HCT116 (cell line): ENCODE results near the gene CRHR2. TPM values are rescaled to one million over a fixed set of nuclear protein-coding genes. Genes with fewer than 3 reads are reported as not detected.

Experiments used
- ATAC-seq: fragments of 200-7000 bp; cut with Tn5 transposase; 2 replicates; pipeline ENCODE4 v1.9.1; 2020; ENCODE audit warnings: mild to moderate bottlenecking, moderate library complexity
- BruUV-seq: library from RNA; stranded (reverse); fragments of 400-500 nt; replicated peaks from 2 replicates; lab custom pipeline; 2021; lab: Mats Ljungman, UMichigan
- CTCF ChIA-PET: fragments of 300-600 bp; sonication (Branson Sonifier 250); formaldehyde crosslinking; loops from one replicate; lab custom pipeline; 2021; ENCODE audit warnings: antibody characterized with exemption; lab: Charles Lee
- POLR2A ChIA-PET: fragments of 300-600, 350-600 bp; sonication (Branson Sonifier 250); formaldehyde crosslinking; loops from one replicate; lab custom pipeline; 2021; ENCODE audit warnings: antibody characterized with exemption; lab: Charles Lee
- RAD21 ChIA-PET, 2 experiments: fragments of 300-600 bp; sonication (Branson Sonifier 250); formaldehyde crosslinking; loops; one replicate each; lab custom pipeline; 2023; ENCODE audit warnings: low total read pairs in 2 of 2; ENCODE audit not compliant: uncharacterized antibody in 2 of 2, unreplicated experiment in 2 of 2, low non-redundant PET in 1 of 2; lab: Charles Lee
- DNase-seq: peaks from one replicate; pipeline ENCODE4 v3.0.0-alpha.2; 2010; ENCODE audit warnings: low read depth, low spot score
- H2AFZ ChIP-seq: fragments of 200-600 bp; shearing (Covaris generic), sonication (generic); 2 replicates; pipeline ENCODE4 v1.6.1; 2017; ENCODE audit warnings: low read depth, mixed run types, mixed read lengths, antibody characterized with exemption, low read length; ENCODE audit not compliant: poor library complexity, severe bottlenecking
- H3K27ac ChIP-seq: 2 replicates; pipeline ENCODE4 v1.5.1; 2012; ENCODE audit warnings: low read depth, low read length
- H3K27me3 ChIP-seq: fragments of 200-600 bp; sonication (generic); 2 replicates; pipeline ENCODE4 v1.6.1; 2016; ENCODE audit warnings: mixed run types, low read length, mixed read lengths; ENCODE audit not compliant: insufficient read depth
- H3K36me3 ChIP-seq, 2 experiments: fragments of 200-500 bp in 1 of 2; fragments of 200-600 bp in 1 of 2; sonication (Bioruptor generic) in 1 of 2; sonication (generic) in 1 of 2; 2 replicates each; pipeline versions ENCODE4 v1.5.1 to v1.6.1; 2014 to 2016; ENCODE audit warnings: low read length in 2 of 2, inconsistent platforms in 1 of 2, mixed read lengths in 1 of 2, mixed run types in 1 of 2; ENCODE audit not compliant: insufficient read depth in 2 of 2, control insufficient read depth in 1 of 2
- H3K4me1 ChIP-seq, 2 experiments: fragments of 200-600 bp in 1 of 2; sonication (generic) in 1 of 2; 2 replicates each; pipeline versions ENCODE4 v1.5.1 to v1.6.1; 2012 to 2017; ENCODE audit warnings: low read length in 2 of 2, inconsistent platforms in 1 of 2, mild to moderate bottlenecking in 1 of 2, mixed read lengths in 1 of 2, mixed run types in 1 of 2, moderate library complexity in 1 of 2; ENCODE audit not compliant: insufficient read depth in 2 of 2, control insufficient read depth in 1 of 2
- H3K4me2 ChIP-seq: fragments of 200-600 bp; sonication (generic); 2 replicates; pipeline ENCODE4 v1.6.1; 2017; ENCODE audit warnings: mixed run types, low read length, mixed read lengths
- H3K4me3 ChIP-seq, 2 experiments: fragments of 200-600 bp in 1 of 2; sonication (generic) in 1 of 2; replicated peaks in 1 of 2; 2 replicates each; pipeline ENCODE4 v1.5.1; 2011 to 2016; ENCODE audit warnings: low read length in 2 of 2, control low read depth in 1 of 2, low read depth in 1 of 2, mild to moderate bottlenecking in 1 of 2, mixed read lengths in 1 of 2, mixed run types in 1 of 2
- H3K79me2 ChIP-seq: fragments of 200-600 bp; sonication (generic); 2 replicates; pipeline ENCODE4 v1.6.1; 2017; ENCODE audit warnings: mild to moderate bottlenecking, mixed run types, low read length, moderate library complexity, mixed read lengths; ENCODE audit not compliant: insufficient read depth
- H3K9ac ChIP-seq: fragments of 200-600 bp; sonication (generic); 2 replicates; pipeline ENCODE4 v1.6.1; 2016; ENCODE audit warnings: low read length, mixed read lengths
- H3K9me2 ChIP-seq: fragments of 200-600 bp; sonication (generic), shearing (Covaris generic); 2 replicates; pipeline ENCODE4 v1.6.1; 2017; ENCODE audit warnings: mixed run types, mild to moderate bottlenecking, moderate library complexity; ENCODE audit not compliant: insufficient read depth
- H3K9me3 ChIP-seq, 2 experiments: fragments of 200-500 bp in 1 of 2; fragments of 200-600 bp in 1 of 2; sonication (Bioruptor generic) in 1 of 2; sonication (generic) in 1 of 2; 2 replicates each; pipeline ENCODE4 v1.6.1; 2014 to 2017; ENCODE audit warnings: low read length in 2 of 2, mixed read lengths in 2 of 2, inconsistent platforms in 1 of 2, low read depth in 1 of 2, mild to moderate bottlenecking in 1 of 2, mixed run types in 1 of 2, moderate library complexity in 1 of 2; ENCODE audit not compliant: control insufficient read depth in 1 of 2, insufficient read depth in 1 of 2
- H4K20me1 ChIP-seq: fragments of 200-600 bp; sonication (generic), shearing (Covaris generic); 2 replicates; pipeline ENCODE4 v1.6.1; 2017; ENCODE audit warnings: mixed run types, mild to moderate bottlenecking, moderate library complexity; ENCODE audit not compliant: insufficient read depth
- CEBPB ChIP-seq: IDR thresholded peaks from 2 replicates; pipeline ENCODE4 v1.6.1; 2012; ENCODE audit warnings: low read depth
- ELF1 ChIP-seq: IDR thresholded peaks from 2 replicates; pipeline ENCODE4 v1.6.1; 2012; ENCODE audit warnings: low read depth, borderline replicate concordance
- EZH2phosphoT487 ChIP-seq: fragments of 200-600 bp; IDR thresholded peaks from 2 replicates; pipeline ENCODE4 v1.6.1; 2018; ENCODE audit warnings: antibody characterized with exemption, borderline replicate concordance
- JUND ChIP-seq: IDR thresholded peaks from 2 replicates; pipeline ENCODE4 v1.6.1; 2012
- SRF ChIP-seq: IDR thresholded peaks from 2 replicates; pipeline ENCODE4 v1.6.1; 2012; ENCODE audit warnings: low read depth
- ZFX ChIP-seq: fragments of 450-650 bp; IDR thresholded peaks from 2 replicates; pipeline ENCODE4 v1.6.1; 2017
- intact Hi-C: fragments of 100-400 bp; cut with micrococcal nuclease; formaldehyde crosslinking; loops from 2 replicates; pipeline ENCODE4 v1.10.0; 2022
- total RNA-seq: library from RNA; stranded (reverse); gene quantifications from one replicate; pipeline ENCODE4 v1.2.1, GENCODE V29; 2021; ENCODE audit not compliant: unreplicated experiment
- TF ChIP-seq, protein P1 (sequence below): IDR thresholded peaks from 2 replicates; pipeline ENCODE4 v1.6.1; 2011; ENCODE audit warnings: mild to moderate bottlenecking, low read length, moderate library complexity; ENCODE audit not compliant: insufficient replicate concordance; ENCODE audit errors: extremely low read depth
- TF ChIP-seq, protein P2 (sequence below), 3 experiments: fragments of 200-600 bp in 1 of 3; sonication (generic) in 1 of 3; IDR thresholded peaks in 2 of 3; conservative IDR thresholded peaks in 1 of 3; 2 replicates each; pipeline ENCODE4 v1.5.1; 2012 to 2017; ENCODE audit warnings: low read depth in 2 of 3, low read length in 2 of 3, antibody characterized with exemption in 1 of 3, borderline replicate concordance in 1 of 3, control low read depth in 1 of 3, mild to moderate bottlenecking in 1 of 3, mixed read lengths in 1 of 3, mixed run types in 1 of 3, moderate library complexity in 1 of 3; ENCODE audit not compliant: insufficient read depth in 1 of 3
- TF ChIP-seq, protein P3 (sequence below): IDR thresholded peaks from 2 replicates; pipeline ENCODE4 v1.6.1; 2012

The CRHR2 gene
- total RNA-seq, 1 experiment from 2014 or later = not detected

DNA sequence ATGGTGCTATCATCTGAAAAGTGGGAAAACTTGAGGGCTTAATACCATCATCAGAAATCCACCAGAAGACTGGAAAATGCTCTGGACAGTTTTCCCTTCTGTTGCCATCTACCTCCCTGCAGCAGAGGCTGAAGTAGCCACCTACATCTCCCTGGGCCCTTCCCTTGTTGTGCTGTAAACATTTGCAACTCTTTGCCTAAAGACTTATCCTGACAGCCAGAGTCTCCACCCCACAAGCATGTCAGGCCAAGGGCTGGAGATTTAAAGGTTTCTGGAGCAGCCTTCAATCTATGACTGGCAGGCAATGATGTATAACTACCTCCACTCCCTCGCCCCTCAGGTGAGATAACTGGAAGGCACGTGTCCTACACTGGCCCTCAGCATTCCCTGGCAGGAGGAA lies 39.9 kb upstream of the CRHR2 start:
- peaks cover 0 to 3% of the 10 kb centered on the region in 2 experiments; a peak in 1 of 4 replicates for H3K4me1 ChIP-seq
- ATAC-seq = no peak
- no TSS peak for BruUV-seq
- H3K4me3 ChIP-seq = no peak overlapping the region
- no peak overlapping the region for H3K9ac ChIP-seq
- H4K20me1 ChIP-seq = no peaks in the 10 kb centered on the region
- ChIA-PET CTCF (no interaction called here), POLR2A (no interaction called here), RAD21 (no interaction called here)
- H3K36me3 ChIP-seq = no peaks in the 10 kb centered on the region
- H3K79me2 ChIP-seq = no peaks in the 10 kb centered on the region
- H3K4me2 ChIP-seq = no peak overlapping the region
- H3K27me3 ChIP-seq = peaks cover 4% of the 10 kb centered on the region; the same call in 1 of the 2 replicates
- no peak overlapping the region for H3K27ac ChIP-seq
- H2AFZ ChIP-seq = no peak overlapping the region
- DNase-seq = no peak
- no peaks in the 10 kb centered on the region for H3K9me2 ChIP-seq
- H3K9me3 ChIP-seq = peaks cover 0 to 4% of the 10 kb centered on the region in 2 experiments; a peak in 1 of 4 replicates
- intact Hi-C loops = no loop called here
- no peak for TF ChIP-seq ELF1
- no peak for TF ChIP-seq SRF
- no peak for TF ChIP-seq EZH2phosphoT487
- TF ChIP-seq JUND = no peak
- no peak for TF ChIP-seq ZFX
- TF ChIP-seq, protein P1, sequence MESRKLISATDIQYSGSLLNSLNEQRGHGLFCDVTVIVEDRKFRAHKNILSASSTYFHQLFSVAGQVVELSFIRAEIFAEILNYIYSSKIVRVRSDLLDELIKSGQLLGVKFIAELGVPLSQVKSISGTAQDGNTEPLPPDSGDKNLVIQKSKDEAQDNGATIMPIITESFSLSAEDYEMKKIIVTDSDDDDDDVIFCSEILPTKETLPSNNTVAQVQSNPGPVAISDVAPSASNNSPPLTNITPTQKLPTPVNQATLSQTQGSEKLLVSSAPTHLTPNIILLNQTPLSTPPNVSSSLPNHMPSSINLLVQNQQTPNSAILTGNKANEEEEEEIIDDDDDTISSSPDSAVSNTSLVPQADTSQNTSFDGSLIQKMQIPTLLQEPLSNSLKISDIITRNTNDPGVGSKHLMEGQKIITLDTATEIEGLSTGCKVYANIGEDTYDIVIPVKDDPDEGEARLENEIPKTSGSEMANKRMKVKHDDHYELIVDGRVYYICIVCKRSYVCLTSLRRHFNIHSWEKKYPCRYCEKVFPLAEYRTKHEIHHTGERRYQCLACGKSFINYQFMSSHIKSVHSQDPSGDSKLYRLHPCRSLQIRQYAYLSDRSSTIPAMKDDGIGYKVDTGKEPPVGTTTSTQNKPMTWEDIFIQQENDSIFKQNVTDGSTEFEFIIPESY = no peak
- no peak for TF ChIP-seq CEBPB
- TF ChIP-seq, protein P2, sequence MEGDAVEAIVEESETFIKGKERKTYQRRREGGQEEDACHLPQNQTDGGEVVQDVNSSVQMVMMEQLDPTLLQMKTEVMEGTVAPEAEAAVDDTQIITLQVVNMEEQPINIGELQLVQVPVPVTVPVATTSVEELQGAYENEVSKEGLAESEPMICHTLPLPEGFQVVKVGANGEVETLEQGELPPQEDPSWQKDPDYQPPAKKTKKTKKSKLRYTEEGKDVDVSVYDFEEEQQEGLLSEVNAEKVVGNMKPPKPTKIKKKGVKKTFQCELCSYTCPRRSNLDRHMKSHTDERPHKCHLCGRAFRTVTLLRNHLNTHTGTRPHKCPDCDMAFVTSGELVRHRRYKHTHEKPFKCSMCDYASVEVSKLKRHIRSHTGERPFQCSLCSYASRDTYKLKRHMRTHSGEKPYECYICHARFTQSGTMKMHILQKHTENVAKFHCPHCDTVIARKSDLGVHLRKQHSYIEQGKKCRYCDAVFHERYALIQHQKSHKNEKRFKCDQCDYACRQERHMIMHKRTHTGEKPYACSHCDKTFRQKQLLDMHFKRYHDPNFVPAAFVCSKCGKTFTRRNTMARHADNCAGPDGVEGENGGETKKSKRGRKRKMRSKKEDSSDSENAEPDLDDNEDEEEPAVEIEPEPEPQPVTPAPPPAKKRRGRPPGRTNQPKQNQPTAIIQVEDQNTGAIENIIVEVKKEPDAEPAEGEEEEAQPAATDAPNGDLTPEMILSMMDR (IDR thresholded peaks at IDR 0.05 in 2 of 3, conservative IDR thresholded peaks at IDR 0.05 in 1 of 3; ENCODE audit: borderline replicate concordance in 1 of 3, insufficient read depth in 1 of 3, low read depth in 2 of 3, low read length in 2 of 3) = no peak
- TF ChIP-seq, protein P3, sequence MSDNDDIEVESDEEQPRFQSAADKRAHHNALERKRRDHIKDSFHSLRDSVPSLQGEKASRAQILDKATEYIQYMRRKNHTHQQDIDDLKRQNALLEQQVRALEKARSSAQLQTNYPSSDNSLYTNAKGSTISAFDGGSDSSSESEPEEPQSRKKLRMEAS = no peak
